GM19193 (cell line): Measurements from ENCODE around the gene RAB40C.

ENCODE experiments used
- POLR2A ChIP-seq: IDR thresholded peaks from 4 replicates; pipeline ENCODE4 v1.6.1; 2011; ENCODE audit not compliant: insufficient read depth, insufficient read length; ENCODE audit errors: extremely low read depth

The RAB40C gene

DNA sequence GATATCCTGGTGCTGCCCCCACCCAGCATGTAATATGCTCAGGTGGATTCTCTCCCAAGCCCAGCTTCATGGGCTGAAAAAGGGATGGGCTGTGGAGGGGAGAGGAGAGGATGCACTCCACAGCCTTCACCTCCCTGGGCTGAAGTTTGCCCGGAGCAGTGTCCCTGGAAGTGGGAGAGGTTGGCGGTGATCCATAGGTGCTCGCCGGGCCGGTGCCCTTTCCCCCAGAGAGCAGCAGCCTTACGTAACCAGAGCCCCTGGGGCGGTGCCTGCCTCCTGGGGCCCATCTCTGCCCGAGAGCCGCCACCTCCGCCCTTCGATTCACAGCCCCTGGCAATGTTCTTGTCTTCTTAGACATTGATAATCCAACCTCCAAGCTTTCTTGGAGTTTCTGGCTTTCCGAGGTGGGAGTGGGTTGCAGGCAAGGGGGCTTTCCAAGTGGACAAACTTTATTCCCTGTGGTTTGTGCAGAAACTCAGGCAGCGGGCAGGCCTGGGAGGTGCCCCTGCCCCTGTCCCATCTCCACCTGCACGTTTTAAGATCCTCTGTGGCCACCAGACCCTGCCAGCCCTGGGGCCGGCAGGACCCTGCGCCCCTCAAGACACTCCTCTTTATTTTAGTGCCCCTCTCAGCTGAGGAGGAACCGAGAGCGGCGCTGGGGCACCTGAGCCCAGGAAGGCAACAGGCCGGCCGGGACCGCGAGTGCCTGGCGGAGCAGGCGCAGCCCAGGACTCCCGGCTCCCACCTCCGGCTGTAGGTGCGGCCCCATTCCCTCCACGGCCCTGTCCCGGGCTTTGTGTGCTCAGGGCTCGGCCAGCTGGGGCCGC, 56.2 kb downstream of the RAB40C start:
- TF ChIP-seq POLR2A: no peak

DNA sequence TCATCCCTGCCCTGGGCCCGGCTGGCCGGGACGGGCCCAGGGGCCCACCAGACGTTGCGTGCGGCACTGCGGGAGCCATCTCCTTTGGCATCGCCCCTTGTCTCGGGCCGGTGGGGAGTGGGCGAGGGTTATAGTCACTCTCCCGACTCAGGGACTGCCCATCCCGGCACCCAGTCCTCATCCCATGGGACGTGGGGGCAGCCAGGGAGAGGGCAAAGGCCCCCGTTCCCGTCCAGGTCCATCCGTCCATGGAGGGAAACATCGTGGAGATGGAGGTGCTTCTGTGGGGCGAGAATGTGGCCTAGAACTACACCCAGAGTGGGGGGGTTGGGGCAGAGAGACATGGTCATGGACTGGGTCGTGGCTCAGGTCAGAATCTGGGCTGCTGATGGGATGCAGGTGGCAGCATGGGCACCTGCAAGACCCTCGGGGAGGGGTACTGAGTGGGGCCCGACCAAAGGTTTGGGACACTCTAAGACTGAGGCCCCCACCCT, 56.9 kb downstream of the RAB40C start:
- no peak for TF ChIP-seq POLR2A

DNA sequence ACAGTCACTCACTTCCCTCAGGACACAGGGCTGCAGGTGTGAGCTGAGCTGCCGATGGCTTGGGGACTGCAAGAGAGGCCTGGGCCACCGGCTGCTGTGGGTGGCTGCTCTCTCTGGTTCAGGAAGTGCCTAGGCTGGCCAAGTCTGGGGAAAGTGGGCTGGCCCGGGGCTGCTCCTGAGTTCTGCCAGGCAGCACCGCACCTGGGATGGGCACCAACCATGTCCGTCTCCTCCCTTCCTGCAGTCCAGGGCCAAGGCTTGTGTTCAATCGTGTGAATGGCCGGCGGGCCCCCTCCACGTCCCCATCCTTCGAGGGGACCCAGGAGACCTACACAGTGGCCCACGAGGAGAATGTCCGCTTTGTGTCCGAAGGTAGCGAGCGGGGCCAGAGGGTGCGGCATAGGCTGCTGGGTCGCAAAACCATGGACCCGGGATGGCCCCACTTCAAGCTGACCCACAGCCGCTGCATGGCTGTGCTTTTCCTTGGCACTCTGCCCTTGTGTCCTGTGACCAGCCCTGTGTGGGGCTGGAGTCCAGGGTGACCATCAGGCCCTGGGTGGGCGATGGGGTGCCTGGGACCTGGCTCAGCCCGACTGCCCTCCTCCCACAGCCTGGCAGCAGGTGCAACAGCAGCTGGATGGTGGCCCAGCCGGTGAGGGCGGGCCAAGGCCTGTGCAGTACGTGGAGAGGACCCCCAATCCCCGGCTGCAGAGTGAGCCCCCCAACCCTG, 57.5 kb downstream of the RAB40C start:
- no peak for TF ChIP-seq POLR2A

GRCh38 chr16:648071-648780, 58.4 kb downstream of the RAB40C start:
- TF ChIP-seq POLR2A: no peak

- peak; percentile 47 for TF ChIP-seq POLR2A
These were observed 59.1 kb downstream of the RAB40C start, which contains the start of gene WDR90 for GRCh38 chr16:648781-649589. WDR90 (plus strand) TSS chr16:649365; CDS start chr16:649417, 52 bp downstream.

DNA sequence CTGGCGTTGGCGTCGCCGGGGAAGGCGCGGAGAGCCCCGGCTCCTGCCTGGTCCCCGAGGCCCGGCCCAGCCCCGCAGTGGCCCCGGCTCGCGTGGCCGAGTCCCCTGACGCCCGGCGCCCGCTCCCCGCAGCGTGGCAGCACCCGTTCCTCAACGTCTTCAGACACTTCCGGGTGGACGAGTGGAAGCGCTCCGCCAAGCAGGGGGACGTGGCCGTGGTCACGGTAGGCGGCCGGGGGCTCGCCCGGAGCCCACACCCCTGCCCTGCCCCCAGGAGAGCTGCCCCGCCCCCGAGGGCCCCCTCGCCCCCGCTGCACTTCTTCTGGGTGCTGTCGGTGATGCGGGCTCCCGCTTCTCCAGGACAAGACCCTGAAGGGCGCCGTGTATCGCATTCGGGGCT, 59.8 kb downstream of the RAB40C start:
- TF ChIP-seq POLR2A: no peak

GRCh38 chr16:651844-652243, 62.0 kb downstream of the RAB40C start:
- no peak for TF ChIP-seq POLR2A

GRCh38 chr16:652454-653305, 62.8 kb downstream of the RAB40C start:
- no peak for TF ChIP-seq POLR2A

DNA sequence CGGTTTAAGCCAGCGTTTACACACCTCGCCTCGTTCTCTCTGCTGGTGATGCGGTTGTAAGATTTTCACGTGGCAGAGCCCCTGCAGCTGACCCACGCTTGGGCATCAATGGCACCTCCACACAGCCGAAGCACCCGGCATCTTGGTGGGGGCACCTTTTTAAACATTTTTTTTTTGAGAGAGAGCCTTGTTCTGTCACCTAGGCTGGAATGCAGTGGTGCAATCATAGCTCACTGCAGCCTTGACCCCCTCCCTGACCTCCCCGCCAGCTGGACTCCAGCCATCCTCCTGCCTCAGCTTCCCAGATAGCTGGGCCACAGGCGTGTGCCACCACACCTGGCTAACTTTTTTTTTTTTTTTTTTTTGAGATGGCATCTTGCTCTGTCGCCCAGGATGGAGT, 64.2 kb downstream of the RAB40C start:
- TF ChIP-seq POLR2A: no peak

DNA sequence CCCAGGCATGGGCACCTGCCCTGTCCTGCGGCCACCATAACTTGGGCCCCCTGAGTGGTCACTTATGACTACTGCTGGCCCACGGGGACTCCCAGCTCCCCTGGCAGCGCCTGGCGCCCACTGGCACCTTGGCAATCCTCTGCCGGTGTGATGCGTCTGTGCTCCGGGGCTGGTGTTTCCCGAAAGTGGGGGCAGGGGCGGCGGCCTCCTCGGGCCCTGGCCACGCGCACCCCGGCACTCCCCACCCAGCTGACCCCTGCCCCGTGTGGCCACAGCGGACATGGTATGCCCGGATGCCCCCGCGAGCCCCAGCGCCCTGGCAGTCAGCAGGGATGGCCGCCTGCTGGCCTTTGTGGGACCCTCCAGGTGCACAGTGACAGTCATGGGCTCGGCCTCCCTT, 67.6 kb downstream of the RAB40C start:
- TF ChIP-seq POLR2A: no peak

DNA sequence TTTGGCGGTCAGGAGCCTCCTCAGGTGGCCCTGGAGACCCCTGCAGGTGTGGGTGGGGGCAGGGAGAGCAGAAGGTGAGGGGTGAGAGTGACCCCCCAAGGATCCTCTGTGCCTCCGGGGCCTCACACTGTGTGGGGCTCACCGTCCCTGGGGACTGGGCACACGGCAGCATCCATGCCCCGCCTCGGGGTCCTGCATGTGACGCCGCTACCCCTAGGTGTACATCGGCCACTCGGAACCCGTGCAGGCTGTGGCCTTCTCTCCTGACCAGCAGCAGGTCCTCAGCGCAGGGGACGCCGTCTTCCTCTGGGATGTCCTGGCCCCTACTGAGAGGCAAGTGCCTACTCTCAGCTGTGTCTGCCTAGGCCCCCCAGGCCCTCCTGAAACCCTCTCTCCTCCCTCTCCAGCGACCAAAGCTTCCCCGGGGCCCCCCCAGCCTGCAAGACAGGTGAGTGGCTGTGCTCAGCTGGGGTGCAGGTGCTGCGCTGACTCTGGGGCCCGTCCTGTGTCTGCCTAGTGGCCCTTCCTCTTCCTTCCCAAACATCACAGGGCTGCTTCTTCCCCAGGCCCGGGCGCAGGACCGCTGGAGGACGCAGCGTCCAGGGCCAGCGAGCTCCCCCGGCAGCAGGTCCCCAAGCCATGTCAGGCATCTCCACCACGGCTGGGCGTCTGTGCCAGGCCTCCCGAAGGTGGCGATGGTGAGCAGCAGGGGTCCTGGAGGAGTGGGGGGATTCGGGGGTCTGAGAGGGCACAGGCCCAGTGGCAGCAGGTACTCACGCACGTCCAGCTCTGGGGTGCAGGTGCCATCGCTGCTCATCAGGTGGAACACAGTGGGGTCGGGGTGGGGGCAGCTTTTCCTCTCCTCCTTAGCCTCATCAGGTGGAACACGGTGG, 69.1 kb downstream of the RAB40C start:
- TF ChIP-seq POLR2A: no peak

DNA sequence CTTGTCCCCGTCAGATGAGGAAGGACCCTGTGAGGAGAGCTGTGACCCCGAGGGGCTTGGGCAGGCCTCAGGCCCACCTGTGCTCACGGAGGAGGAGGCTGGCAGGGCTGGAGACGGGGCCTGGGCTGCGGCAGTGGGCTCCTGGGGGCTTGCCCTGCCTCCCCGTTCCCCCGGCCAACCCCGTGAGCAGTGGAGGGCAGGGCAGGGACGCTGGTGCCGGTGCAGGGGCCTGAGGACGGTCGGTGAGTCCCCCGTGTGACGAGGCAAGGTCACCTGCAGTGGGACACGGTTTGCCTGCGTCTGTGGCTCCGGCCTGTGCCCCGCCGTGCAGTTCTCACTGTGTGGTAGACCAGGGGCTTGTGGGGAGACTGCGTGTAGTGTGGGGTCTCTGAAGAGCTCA, 69.8 kb downstream of the RAB40C start:
- no peak for TF ChIP-seq POLR2A

DNA sequence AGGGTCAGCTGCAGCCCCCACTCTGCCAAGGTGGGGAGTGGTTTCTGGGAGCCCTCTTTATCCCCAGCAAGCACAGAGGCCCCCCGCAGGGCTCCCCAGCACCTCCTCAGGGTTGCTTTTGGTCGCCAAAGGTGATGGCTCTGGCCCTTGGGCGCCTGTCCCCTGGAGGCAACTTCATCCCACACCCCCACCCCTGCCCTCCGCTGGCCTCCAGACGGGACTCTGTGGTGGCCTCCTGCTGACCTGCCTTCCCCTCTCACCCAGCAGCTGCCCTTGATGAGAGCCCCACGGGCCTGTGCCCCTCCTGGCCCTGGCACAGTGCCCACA, 70.2 kb downstream of the RAB40C start:
- no peak for TF ChIP-seq POLR2A
